Esophagus muscularis mucosa (tissue), 4 donors: Measurements from ENCODE around the gene IGSF21. TPM values are rescaled to one million over a fixed set of nuclear protein-coding genes. Genes with fewer than 3 reads are reported as not detected.

ENCODE experiments used
- DNase-seq: peaks from one replicate; pipeline ENCODE4 v3.0.0-alpha.2; 2017; ENCODE audit errors: extremely low spot score
- H3K27ac ChIP-seq, 4 donors: fragments of 200-600 bp; sonication (generic); replicated peaks in 1 of 4; 1 replicate in 3 of 4; 2 replicates in 1 of 4; pipeline ENCODE4 v1.5.1; 2016 to 2019; ENCODE audit warnings: mild to moderate bottlenecking in 1 of 4
- H3K27me3 ChIP-seq, 4 donors: fragments of 200-600 bp; sonication (generic); one replicate each; pipeline versions ENCODE4 v1.5.1 to v1.6.0; 2016 to 2019
- H3K36me3 ChIP-seq, 4 donors: fragments of 200-600 bp; sonication (generic); one replicate each; pipeline ENCODE4 v1.5.1; 2016 to 2019
- H3K4me1 ChIP-seq, 4 donors: fragments of 200-600 bp; sonication (generic); one replicate each; pipeline ENCODE4 v1.5.1; 2016 to 2019
- H3K4me3 ChIP-seq, 4 donors: fragments of 200-600 bp; sonication (generic); 1 replicate in 2 of 4; 2 replicates in 2 of 4; pipeline ENCODE4 v1.5.1; 2016 to 2019; ENCODE audit warnings: mild to moderate bottlenecking in 4 of 4, moderate library complexity in 1 of 4
- H3K9me3 ChIP-seq, 4 donors: fragments of 200-600 bp; sonication (generic); 1 replicate in 3 of 4; 2 replicates in 1 of 4; pipeline ENCODE4 v1.5.1; 2016 to 2019
- CTCF ChIP-seq, 3 experiments: fragments of 200-600 bp in 2 of 3; fragments of 450-650 bp in 1 of 3; sonication (generic) in 2 of 3; IDR thresholded peaks; one replicate each; pipeline ENCODE4 v1.5.1; 2017 to 2019; ENCODE audit warnings: antibody characterized with exemption in 3 of 3, mild to moderate bottlenecking in 2 of 3, moderate library complexity in 1 of 3
- EP300 ChIP-seq: sonication (generic); formaldehyde crosslinking; IDR thresholded peaks from one replicate; pipeline ENCODE4 v1.6.1; 2017; ENCODE audit warnings: antibody characterized with exemption
- POLR2A ChIP-seq: fragments of 450-650 bp; IDR thresholded peaks from one replicate; pipeline ENCODE4 v1.6.1; 2017; ENCODE audit warnings: antibody characterized with exemption, moderate library complexity, mild to moderate bottlenecking, low read depth
- POLR2AphosphoS5 ChIP-seq, 2 donors: sonication (generic); formaldehyde crosslinking; IDR thresholded peaks; one replicate each; pipeline ENCODE4 v1.6.1; 2017; ENCODE audit warnings: antibody characterized with exemption in 2 of 2
- WGBS: methylation state at CpG from one replicate; pipeline ENCODE4 v1.1.5; 2018; 5-methylcytosine and 5-hydroxymethylcytosine counted together
- intact Hi-C: fragments of 100-400 bp; cut with DNase I; formaldehyde crosslinking; loops from one replicate; pipeline ENCODE4 v1.15.1; 2023
- total RNA-seq, 4 donors: library from RNA; depleted of rRNA; stranded (reverse); fragments of >200 nt; gene quantifications; one replicate each; pipeline versions ENCODE4 v1.1.0 to v1.2.1, GENCODE V29; 2016

IGSF21 gene
- total RNA-seq, 4 donors from 2014 or later, result 1.1 to 2.7 (median 1.2) TPM

GRCh38 chr1:18322368-18323032 lies 214.9 kb downstream of the IGSF21 start:
- Histone ChIP-seq H3K9me3 (peaks cover 0 to 4% (median 0%) of the 10 kb centered on the region in 4 donors), H3K4me3 (no peak overlapping the region), H3K4me1 (peaks cover 0 to 28% (median 26%) of the 10 kb centered on the region in 4 donors), H3K27me3 (peaks cover 0 to 6% (median 0%) of the 10 kb centered on the region in 4 donors), H3K27ac (no peak overlapping the region), H3K36me3 (no peaks in the 10 kb centered on the region)
- no peak for DNase-seq
- intact Hi-C loops, result no loop called here
- TF ChIP-seq POLR2A (no peak), POLR2AphosphoS5 (IDR thresholded peaks at IDR 0.05) (no peak), CTCF (IDR thresholded peaks at IDR 0.05) (no peak), EP300 (no peak)
- 78% methylated on average over 18 of the region's 20 CpGs for WGBS

- peaks cover 0 to 4% (median 0%) of the 10 kb centered on the region in 4 donors for H3K9me3 ChIP-seq
- H3K4me3 ChIP-seq, result no peak overlapping the region
- intact Hi-C loops, result no loop called here
- peaks cover 0 to 6% (median 0%) of the 10 kb centered on the region in 4 donors for H3K27me3 ChIP-seq
- WGBS, result 79% methylated on average over 6 of the region's 7 CpGs
- TF ChIP-seq CTCF (IDR thresholded peaks at IDR 0.05), result no peak
- TF ChIP-seq POLR2A, result no peak
- TF ChIP-seq POLR2AphosphoS5 (IDR thresholded peaks at IDR 0.05), result no peak
- TF ChIP-seq EP300, result no peak
- DNase-seq, result no peak
- peaks cover 0 to 28% (median 26%) of the 10 kb centered on the region in 4 donors for H3K4me1 ChIP-seq
- no peaks in the 10 kb centered on the region for H3K36me3 ChIP-seq
- no peak overlapping the region for H3K27ac ChIP-seq
Observed at GRCh38 chr1:18323259-18323658, 215.7 kb downstream of the IGSF21 start.

- TF ChIP-seq CTCF (IDR thresholded peaks at IDR 0.05) (no peak), EP300 (no peak), POLR2A (no peak), POLR2AphosphoS5 (IDR thresholded peaks at IDR 0.05) (no peak)
- H3K9me3 ChIP-seq, result no peaks in the 10 kb centered on the region
- no peaks in the 10 kb centered on the region for H3K36me3 ChIP-seq
- WGBS, result 80% methylated on average over 5 of the region's 10 CpGs
- H3K4me1 ChIP-seq, result peaks cover 0 to 28% (median 26%) of the 10 kb centered on the region in 4 donors
- H3K27me3 ChIP-seq, result peaks cover 0 to 6% (median 0%) of the 10 kb centered on the region in 4 donors
- no peak for DNase-seq
- H3K4me3 ChIP-seq, result no peak overlapping the region
- intact Hi-C loops, result no loop called here
- H3K27ac ChIP-seq, result no peak overlapping the region
Observed at GRCh38 chr1:18324246-18324645, 216.6 kb downstream of the IGSF21 start.

GRCh38 chr1:18325136-18325535 lies 217.5 kb downstream of the IGSF21 start:
- peaks cover 0 to 6% (median 0%) of the 10 kb centered on the region in 4 donors for H3K27me3 ChIP-seq
- H3K36me3 ChIP-seq, result no peaks in the 10 kb centered on the region
- no peaks in the 10 kb centered on the region for H3K9me3 ChIP-seq
- TF ChIP-seq CTCF (IDR thresholded peaks at IDR 0.05), result no peak
- no peak for TF ChIP-seq POLR2A
- TF ChIP-seq POLR2AphosphoS5 (IDR thresholded peaks at IDR 0.05), result no peak
- TF ChIP-seq EP300, result no peak
- 67% methylated on average over 7 of the region's 7 CpGs for WGBS
- DNase-seq, result no peak
- H3K4me1 ChIP-seq, result peaks cover 0 to 21% (median 18%) of the 10 kb centered on the region in 4 donors
- intact Hi-C loops, result no loop called here
- no peak overlapping the region for H3K27ac ChIP-seq
- H3K4me3 ChIP-seq, result no peak overlapping the region
